HCT116 (cell line): ENCODE measurements around the gene ALK. TPM values are rescaled to one million over a fixed set of nuclear protein-coding genes. Genes with fewer than 3 reads are reported as not detected.

ENCODE experiments used
- ATAC-seq: fragments of 200-7000 bp; cut with Tn5 transposase; 2 replicates; pipeline ENCODE4 v1.9.1; 2020; ENCODE audit warnings: mild to moderate bottlenecking, moderate library complexity
- BruUV-seq: library from RNA; stranded (reverse); fragments of 400-500 nt; replicated peaks from 2 replicates; lab custom pipeline; 2021; lab: Mats Ljungman, UMichigan
- CTCF ChIA-PET: fragments of 300-600 bp; sonication (Branson Sonifier 250); formaldehyde crosslinking; loops from one replicate; lab custom pipeline; 2021; ENCODE audit warnings: antibody characterized with exemption; lab: Charles Lee
- POLR2A ChIA-PET: fragments of 300-600, 350-600 bp; sonication (Branson Sonifier 250); formaldehyde crosslinking; loops from one replicate; lab custom pipeline; 2021; ENCODE audit warnings: antibody characterized with exemption; lab: Charles Lee
- RAD21 ChIA-PET, 2 experiments: fragments of 300-600 bp; sonication (Branson Sonifier 250); formaldehyde crosslinking; loops; one replicate each; lab custom pipeline; 2023; ENCODE audit warnings: low total read pairs in 2 of 2; ENCODE audit not compliant: uncharacterized antibody in 2 of 2, unreplicated experiment in 2 of 2, low non-redundant PET in 1 of 2; lab: Charles Lee
- DNase-seq: peaks from one replicate; pipeline ENCODE4 v3.0.0-alpha.2; 2010; ENCODE audit warnings: low read depth, low spot score
- H2AFZ ChIP-seq: fragments of 200-600 bp; shearing (Covaris generic), sonication (generic); 2 replicates; pipeline ENCODE4 v1.6.1; 2017; ENCODE audit warnings: low read depth, mixed run types, mixed read lengths, antibody characterized with exemption, low read length; ENCODE audit not compliant: poor library complexity, severe bottlenecking
- H3K27ac ChIP-seq: 2 replicates; pipeline ENCODE4 v1.5.1; 2012; ENCODE audit warnings: low read depth, low read length
- H3K27me3 ChIP-seq: fragments of 200-600 bp; sonication (generic); 2 replicates; pipeline ENCODE4 v1.6.1; 2016; ENCODE audit warnings: mixed run types, low read length, mixed read lengths; ENCODE audit not compliant: insufficient read depth
- H3K36me3 ChIP-seq, 2 experiments: fragments of 200-500 bp in 1 of 2; fragments of 200-600 bp in 1 of 2; sonication (Bioruptor generic) in 1 of 2; sonication (generic) in 1 of 2; 2 replicates each; pipeline versions ENCODE4 v1.5.1 to v1.6.1; 2014 to 2016; ENCODE audit warnings: low read length in 2 of 2, inconsistent platforms in 1 of 2, mixed read lengths in 1 of 2, mixed run types in 1 of 2; ENCODE audit not compliant: insufficient read depth in 2 of 2, control insufficient read depth in 1 of 2
- H3K4me1 ChIP-seq, 2 experiments: fragments of 200-600 bp in 1 of 2; sonication (generic) in 1 of 2; 2 replicates each; pipeline versions ENCODE4 v1.5.1 to v1.6.1; 2012 to 2017; ENCODE audit warnings: low read length in 2 of 2, inconsistent platforms in 1 of 2, mild to moderate bottlenecking in 1 of 2, mixed read lengths in 1 of 2, mixed run types in 1 of 2, moderate library complexity in 1 of 2; ENCODE audit not compliant: insufficient read depth in 2 of 2, control insufficient read depth in 1 of 2
- H3K4me2 ChIP-seq: fragments of 200-600 bp; sonication (generic); 2 replicates; pipeline ENCODE4 v1.6.1; 2017; ENCODE audit warnings: mixed run types, low read length, mixed read lengths
- H3K4me3 ChIP-seq, 2 experiments: fragments of 200-600 bp in 1 of 2; sonication (generic) in 1 of 2; replicated peaks in 1 of 2; 2 replicates each; pipeline ENCODE4 v1.5.1; 2011 to 2016; ENCODE audit warnings: low read length in 2 of 2, control low read depth in 1 of 2, low read depth in 1 of 2, mild to moderate bottlenecking in 1 of 2, mixed read lengths in 1 of 2, mixed run types in 1 of 2
- H3K79me2 ChIP-seq: fragments of 200-600 bp; sonication (generic); 2 replicates; pipeline ENCODE4 v1.6.1; 2017; ENCODE audit warnings: mild to moderate bottlenecking, mixed run types, low read length, moderate library complexity, mixed read lengths; ENCODE audit not compliant: insufficient read depth
- H3K9ac ChIP-seq: fragments of 200-600 bp; sonication (generic); 2 replicates; pipeline ENCODE4 v1.6.1; 2016; ENCODE audit warnings: low read length, mixed read lengths
- H3K9me2 ChIP-seq: fragments of 200-600 bp; sonication (generic), shearing (Covaris generic); 2 replicates; pipeline ENCODE4 v1.6.1; 2017; ENCODE audit warnings: mixed run types, mild to moderate bottlenecking, moderate library complexity; ENCODE audit not compliant: insufficient read depth
- H3K9me3 ChIP-seq, 2 experiments: fragments of 200-500 bp in 1 of 2; fragments of 200-600 bp in 1 of 2; sonication (Bioruptor generic) in 1 of 2; sonication (generic) in 1 of 2; 2 replicates each; pipeline ENCODE4 v1.6.1; 2014 to 2017; ENCODE audit warnings: low read length in 2 of 2, mixed read lengths in 2 of 2, inconsistent platforms in 1 of 2, low read depth in 1 of 2, mild to moderate bottlenecking in 1 of 2, mixed run types in 1 of 2, moderate library complexity in 1 of 2; ENCODE audit not compliant: control insufficient read depth in 1 of 2, insufficient read depth in 1 of 2
- H4K20me1 ChIP-seq: fragments of 200-600 bp; sonication (generic), shearing (Covaris generic); 2 replicates; pipeline ENCODE4 v1.6.1; 2017; ENCODE audit warnings: mixed run types, mild to moderate bottlenecking, moderate library complexity; ENCODE audit not compliant: insufficient read depth
- ATF3 ChIP-seq: IDR thresholded peaks from 2 replicates; pipeline ENCODE4 v1.6.1; 2012
- EGR1 ChIP-seq: IDR thresholded peaks from 2 replicates; pipeline ENCODE4 v1.6.1; 2012; ENCODE audit warnings: low read depth
- ELF1 ChIP-seq: IDR thresholded peaks from 2 replicates; pipeline ENCODE4 v1.6.1; 2012; ENCODE audit warnings: low read depth, borderline replicate concordance
- EZH2 ChIP-seq: fragments of 200-600 bp; sonication (generic); IDR thresholded peaks from 2 replicates; pipeline ENCODE4 v1.6.1; 2017; ENCODE audit warnings: antibody characterized with exemption, mixed run types
- FOSL1 ChIP-seq: IDR thresholded peaks from 2 replicates; pipeline ENCODE4 v1.6.1; 2012; ENCODE audit warnings: low read depth
- JUND ChIP-seq: IDR thresholded peaks from 2 replicates; pipeline ENCODE4 v1.6.1; 2012
- POLR2AphosphoS5 ChIP-seq: IDR thresholded peaks from 2 replicates; pipeline ENCODE4 v1.6.1; 2011; ENCODE audit warnings: mild to moderate bottlenecking, low read depth, low read length, moderate library complexity
- RAD21 ChIP-seq: IDR thresholded peaks from 2 replicates; pipeline ENCODE4 v1.6.1; 2012; ENCODE audit warnings: low read depth, mild to moderate bottlenecking
- SIN3A ChIP-seq: IDR thresholded peaks from 2 replicates; pipeline ENCODE4 v1.6.1; 2012; ENCODE audit warnings: low read depth
- SP1 ChIP-seq: IDR thresholded peaks from 2 replicates; pipeline ENCODE4 v1.6.1; 2012; ENCODE audit warnings: low read depth
- SRF ChIP-seq: IDR thresholded peaks from 2 replicates; pipeline ENCODE4 v1.6.1; 2012; ENCODE audit warnings: low read depth
- TCF7L2 ChIP-seq: IDR thresholded peaks from 2 replicates; pipeline ENCODE4 v1.7.0; 2011; ENCODE audit warnings: borderline replicate concordance, inconsistent platforms; ENCODE audit not compliant: insufficient read depth, insufficient read length; ENCODE audit errors: extremely low read depth
- YY1 ChIP-seq: IDR thresholded peaks from 2 replicates; pipeline ENCODE4 v1.6.1; 2011; ENCODE audit warnings: low read length, low read depth, moderate library complexity, mild to moderate bottlenecking; ENCODE audit not compliant: insufficient replicate concordance; ENCODE audit errors: extremely low read depth
- ZFX ChIP-seq: fragments of 450-650 bp; IDR thresholded peaks from 2 replicates; pipeline ENCODE4 v1.6.1; 2017
- intact Hi-C: fragments of 100-400 bp; cut with micrococcal nuclease; formaldehyde crosslinking; loops from 2 replicates; pipeline ENCODE4 v1.10.0; 2022
- total RNA-seq: library from RNA; stranded (reverse); gene quantifications from one replicate; pipeline ENCODE4 v1.2.1, GENCODE V29; 2021; ENCODE audit not compliant: unreplicated experiment
- TF ChIP-seq, protein P1 (sequence below), 3 experiments: fragments of 200-600 bp in 1 of 3; sonication (generic) in 1 of 3; IDR thresholded peaks in 2 of 3; conservative IDR thresholded peaks in 1 of 3; 2 replicates each; pipeline ENCODE4 v1.5.1; 2012 to 2017; ENCODE audit warnings: low read depth in 2 of 3, low read length in 2 of 3, antibody characterized with exemption in 1 of 3, borderline replicate concordance in 1 of 3, control low read depth in 1 of 3, mild to moderate bottlenecking in 1 of 3, mixed read lengths in 1 of 3, mixed run types in 1 of 3, moderate library complexity in 1 of 3; ENCODE audit not compliant: insufficient read depth in 1 of 3
- TF ChIP-seq, protein P2 (sequence below): IDR thresholded peaks from 2 replicates; pipeline ENCODE4 v1.6.1; 2012; ENCODE audit warnings: low read depth
- TF ChIP-seq, protein P3 (sequence below): IDR thresholded peaks from 2 replicates; pipeline ENCODE4 v1.6.1; 2011; ENCODE audit warnings: mild to moderate bottlenecking, low read length, moderate library complexity; ENCODE audit not compliant: insufficient replicate concordance; ENCODE audit errors: extremely low read depth

The ALK gene
- total RNA-seq, 1 experiment from 2014 or later: not detected

- BruUV-seq: no TSS peak
- POLR2A ChIA-PET: no interaction called here
- no peaks in the 10 kb centered on the region for H3K9me2 ChIP-seq
- H3K9ac ChIP-seq: no peak overlapping the region
- RAD21 ChIA-PET: no interaction called here
- H3K4me2 ChIP-seq: no peak overlapping the region
- intact Hi-C loops: no loop called here
- H2AFZ ChIP-seq: no peak overlapping the region
- no peak overlapping the region for H3K4me3 ChIP-seq
- TF ChIP-seq SRF (no peak), RAD21 (no peak), YY1 (no peak), JUND (no peak), TCF7L2 (no peak), ATF3 (no peak), EZH2 (no peak), POLR2AphosphoS5 (no peak), SP1 (no peak), FOSL1 (no peak), EGR1 (no peak), SIN3A (no peak), ZFX (no peak), ELF1 (no peak)
- TF ChIP-seq, protein P1, sequence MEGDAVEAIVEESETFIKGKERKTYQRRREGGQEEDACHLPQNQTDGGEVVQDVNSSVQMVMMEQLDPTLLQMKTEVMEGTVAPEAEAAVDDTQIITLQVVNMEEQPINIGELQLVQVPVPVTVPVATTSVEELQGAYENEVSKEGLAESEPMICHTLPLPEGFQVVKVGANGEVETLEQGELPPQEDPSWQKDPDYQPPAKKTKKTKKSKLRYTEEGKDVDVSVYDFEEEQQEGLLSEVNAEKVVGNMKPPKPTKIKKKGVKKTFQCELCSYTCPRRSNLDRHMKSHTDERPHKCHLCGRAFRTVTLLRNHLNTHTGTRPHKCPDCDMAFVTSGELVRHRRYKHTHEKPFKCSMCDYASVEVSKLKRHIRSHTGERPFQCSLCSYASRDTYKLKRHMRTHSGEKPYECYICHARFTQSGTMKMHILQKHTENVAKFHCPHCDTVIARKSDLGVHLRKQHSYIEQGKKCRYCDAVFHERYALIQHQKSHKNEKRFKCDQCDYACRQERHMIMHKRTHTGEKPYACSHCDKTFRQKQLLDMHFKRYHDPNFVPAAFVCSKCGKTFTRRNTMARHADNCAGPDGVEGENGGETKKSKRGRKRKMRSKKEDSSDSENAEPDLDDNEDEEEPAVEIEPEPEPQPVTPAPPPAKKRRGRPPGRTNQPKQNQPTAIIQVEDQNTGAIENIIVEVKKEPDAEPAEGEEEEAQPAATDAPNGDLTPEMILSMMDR (IDR thresholded peaks at IDR 0.05 in 2 of 3, conservative IDR thresholded peaks at IDR 0.05 in 1 of 3; ENCODE audit: borderline replicate concordance in 1 of 3, insufficient read depth in 1 of 3, low read depth in 2 of 3, low read length in 2 of 3): no peak
- TF ChIP-seq, protein P2, sequence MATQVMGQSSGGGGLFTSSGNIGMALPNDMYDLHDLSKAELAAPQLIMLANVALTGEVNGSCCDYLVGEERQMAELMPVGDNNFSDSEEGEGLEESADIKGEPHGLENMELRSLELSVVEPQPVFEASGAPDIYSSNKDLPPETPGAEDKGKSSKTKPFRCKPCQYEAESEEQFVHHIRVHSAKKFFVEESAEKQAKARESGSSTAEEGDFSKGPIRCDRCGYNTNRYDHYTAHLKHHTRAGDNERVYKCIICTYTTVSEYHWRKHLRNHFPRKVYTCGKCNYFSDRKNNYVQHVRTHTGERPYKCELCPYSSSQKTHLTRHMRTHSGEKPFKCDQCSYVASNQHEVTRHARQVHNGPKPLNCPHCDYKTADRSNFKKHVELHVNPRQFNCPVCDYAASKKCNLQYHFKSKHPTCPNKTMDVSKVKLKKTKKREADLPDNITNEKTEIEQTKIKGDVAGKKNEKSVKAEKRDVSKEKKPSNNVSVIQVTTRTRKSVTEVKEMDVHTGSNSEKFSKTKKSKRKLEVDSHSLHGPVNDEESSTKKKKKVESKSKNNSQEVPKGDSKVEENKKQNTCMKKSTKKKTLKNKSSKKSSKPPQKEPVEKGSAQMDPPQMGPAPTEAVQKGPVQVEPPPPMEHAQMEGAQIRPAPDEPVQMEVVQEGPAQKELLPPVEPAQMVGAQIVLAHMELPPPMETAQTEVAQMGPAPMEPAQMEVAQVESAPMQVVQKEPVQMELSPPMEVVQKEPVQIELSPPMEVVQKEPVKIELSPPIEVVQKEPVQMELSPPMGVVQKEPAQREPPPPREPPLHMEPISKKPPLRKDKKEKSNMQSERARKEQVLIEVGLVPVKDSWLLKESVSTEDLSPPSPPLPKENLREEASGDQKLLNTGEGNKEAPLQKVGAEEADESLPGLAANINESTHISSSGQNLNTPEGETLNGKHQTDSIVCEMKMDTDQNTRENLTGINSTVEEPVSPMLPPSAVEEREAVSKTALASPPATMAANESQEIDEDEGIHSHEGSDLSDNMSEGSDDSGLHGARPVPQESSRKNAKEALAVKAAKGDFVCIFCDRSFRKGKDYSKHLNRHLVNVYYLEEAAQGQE: no peak
- TF ChIP-seq, protein P3, sequence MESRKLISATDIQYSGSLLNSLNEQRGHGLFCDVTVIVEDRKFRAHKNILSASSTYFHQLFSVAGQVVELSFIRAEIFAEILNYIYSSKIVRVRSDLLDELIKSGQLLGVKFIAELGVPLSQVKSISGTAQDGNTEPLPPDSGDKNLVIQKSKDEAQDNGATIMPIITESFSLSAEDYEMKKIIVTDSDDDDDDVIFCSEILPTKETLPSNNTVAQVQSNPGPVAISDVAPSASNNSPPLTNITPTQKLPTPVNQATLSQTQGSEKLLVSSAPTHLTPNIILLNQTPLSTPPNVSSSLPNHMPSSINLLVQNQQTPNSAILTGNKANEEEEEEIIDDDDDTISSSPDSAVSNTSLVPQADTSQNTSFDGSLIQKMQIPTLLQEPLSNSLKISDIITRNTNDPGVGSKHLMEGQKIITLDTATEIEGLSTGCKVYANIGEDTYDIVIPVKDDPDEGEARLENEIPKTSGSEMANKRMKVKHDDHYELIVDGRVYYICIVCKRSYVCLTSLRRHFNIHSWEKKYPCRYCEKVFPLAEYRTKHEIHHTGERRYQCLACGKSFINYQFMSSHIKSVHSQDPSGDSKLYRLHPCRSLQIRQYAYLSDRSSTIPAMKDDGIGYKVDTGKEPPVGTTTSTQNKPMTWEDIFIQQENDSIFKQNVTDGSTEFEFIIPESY: no peak
- TF ChIP-seq, all 23 proteins: peak for 0
- no peak for DNase-seq
- Histone ChIP-seq H3K4me1 (no peaks in the 10 kb centered on the region), H3K9me3 (no peaks in the 10 kb centered on the region), H3K36me3 (no peaks in the 10 kb centered on the region), H3K27ac (no peak overlapping the region), H3K27me3 (peaks cover 48% of the 10 kb centered on the region), H3K79me2 (no peaks in the 10 kb centered on the region), H4K20me1 (no peaks in the 10 kb centered on the region)
- no peak for ATAC-seq
- CTCF ChIA-PET: no interaction called here
These were observed 473.2 kb downstream of the ALK start for GRCh38 chr2:29448096-29448688.
